Measurements from ENCODE around the gene PFN1. TPM values are rescaled to one million over a fixed set of nuclear protein-coding genes. Genes with fewer than 3 reads are reported as not detected.

The PFN1 gene
- total RNA-seq, 1 experiment from 2014 or later = 748 TPM

DNA sequence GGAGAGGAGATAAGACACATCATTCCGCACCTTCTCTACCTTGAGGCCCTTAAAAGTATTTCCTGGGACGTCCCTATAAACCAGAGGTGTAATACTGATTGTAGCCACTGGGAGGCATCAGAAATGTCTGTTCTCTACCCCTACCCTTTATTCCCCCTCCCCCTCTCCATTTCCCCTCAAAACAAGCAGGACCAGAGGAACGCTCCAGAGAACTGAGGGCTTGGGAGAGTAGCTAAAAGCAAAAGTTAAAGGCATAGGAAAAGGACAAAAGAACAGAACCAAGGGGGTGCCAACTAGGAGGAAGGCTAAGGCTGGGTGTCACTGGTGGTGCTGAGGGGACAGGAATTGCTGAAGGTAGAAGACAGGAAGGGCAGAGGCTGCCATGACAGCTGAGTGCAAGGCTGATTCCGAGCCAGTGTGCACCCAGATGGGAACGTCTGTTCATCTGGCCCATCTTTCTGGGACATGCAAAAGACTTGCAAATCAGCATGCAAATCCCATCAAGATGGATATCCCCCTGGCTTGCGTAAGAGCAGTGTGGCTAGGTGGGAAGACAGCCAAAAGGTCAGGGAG, 32.4 kb upstream of the PFN1 start:
- Histone ChIP-seq H3K79me2 (ENCODE audit: low read length) (peaks cover 7% of the 10 kb centered on the region), H3K27me3 (ENCODE audit: low read length) (no peaks in the 10 kb centered on the region), H3K9me3 (ENCODE audit: low read length) (no peaks in the 10 kb centered on the region), H3K9ac (ENCODE audit: low read length) (peak overlapping the region; percentile 52), H4K20me1 (ENCODE audit: insufficient read depth, low read depth, low read length) (no peaks in the 10 kb centered on the region), H3K4me2 (ENCODE audit: low read depth, low read length, poor library complexity, severe bottlenecking) (peak overlapping the region; percentile 58), H3K36me3 (ENCODE audit: insufficient read depth, low read length) (peaks cover 25% of the 10 kb centered on the region; the same call in 1 of the 2 replicates), H3K9me2 (replicated peaks; ENCODE audit: insufficient read depth, low read length) (no peaks in the 10 kb centered on the region), H2AFZ (ENCODE audit: low read length) (no peak overlapping the region), H3K27ac (ENCODE audit: low read length) (peak overlapping the region; percentile 84), H3K4me1 (ENCODE audit: low read length) (peaks cover 40% of the 10 kb centered on the region), H3K4me3 (ENCODE audit: low read length) (peak overlapping the region; percentile 38; the same call in 1 of the 2 replicates)
- peak; percentile 89 for DNase-seq

GRCh38 chr17:4978726-4979125, 30.4 kb upstream of the PFN1 start:
- no peak for DNase-seq
- Histone ChIP-seq H2AFZ (ENCODE audit: low read length) (no peak overlapping the region), H3K27ac (ENCODE audit: low read length) (peak overlapping the region; percentile 62; the same call in 1 of the 2 replicates), H3K9me3 (ENCODE audit: low read length) (no peaks in the 10 kb centered on the region), H4K20me1 (ENCODE audit: insufficient read depth, low read depth, low read length) (no peaks in the 10 kb centered on the region), H3K4me2 (ENCODE audit: low read depth, low read length, poor library complexity, severe bottlenecking) (no peak overlapping the region), H3K79me2 (ENCODE audit: low read length) (0 out of 2 replicates have a peak, but pooled peaks cover 4% of the 10 kb centered on the region), H3K36me3 (ENCODE audit: insufficient read depth, low read length) (peaks cover 25% of the 10 kb centered on the region; the same call in 1 of the 2 replicates), H3K27me3 (ENCODE audit: low read length) (no peaks in the 10 kb centered on the region), H3K9ac (ENCODE audit: low read length) (no peak overlapping the region), H3K9me2 (replicated peaks; ENCODE audit: insufficient read depth, low read length) (no peaks in the 10 kb centered on the region), H3K4me3 (ENCODE audit: low read length) (no peak overlapping the region), H3K4me1 (ENCODE audit: low read length) (peaks cover 37% of the 10 kb centered on the region)

DNA sequence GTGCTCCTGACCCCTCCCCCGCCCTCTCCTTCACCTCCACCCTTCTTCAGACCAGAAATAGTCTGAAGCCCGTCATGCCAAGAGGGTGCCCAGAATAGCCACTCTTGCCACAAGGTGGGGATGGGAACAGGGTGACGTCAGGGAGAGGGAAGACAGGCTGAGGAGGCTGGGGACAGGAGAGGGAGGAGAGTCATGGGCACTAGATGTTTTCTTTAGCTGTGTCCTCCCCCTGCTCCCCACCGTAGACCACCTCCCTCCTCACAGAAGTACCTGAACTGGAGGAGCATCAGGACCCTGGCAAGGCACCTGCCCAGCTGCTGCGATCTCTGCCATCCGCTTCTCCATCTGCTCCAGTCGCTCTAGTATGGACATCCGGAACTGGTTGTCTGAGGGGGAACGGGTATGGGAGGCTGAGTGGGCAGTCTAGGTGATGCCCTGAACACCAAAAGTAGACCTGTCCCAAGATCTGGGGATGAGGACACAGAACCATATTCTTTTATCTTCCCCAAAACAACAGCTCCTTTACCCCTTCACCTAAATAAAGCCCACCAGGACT, 25.9 kb upstream of the PFN1 start:
- no peak overlapping the region for H3K27ac ChIP-seq (ENCODE audit: low read length)
- no peak overlapping the region for H3K9ac ChIP-seq (ENCODE audit: low read length)
- no peak overlapping the region for H2AFZ ChIP-seq (ENCODE audit: low read length)
- no peak for DNase-seq
- no peaks in the 10 kb centered on the region for H3K79me2 ChIP-seq (ENCODE audit: low read length)
- no peaks in the 10 kb centered on the region for H3K9me2 ChIP-seq (replicated peaks; ENCODE audit: insufficient read depth, low read length)
- H3K36me3 ChIP-seq (ENCODE audit: insufficient read depth, low read length) = peaks cover 22% of the 10 kb centered on the region; the same call in 1 of the 2 replicates
- H3K9me3 ChIP-seq (ENCODE audit: low read length) = no peaks in the 10 kb centered on the region
- no peaks in the 10 kb centered on the region for H4K20me1 ChIP-seq (ENCODE audit: insufficient read depth, low read depth, low read length)
- H3K4me3 ChIP-seq (ENCODE audit: low read length) = no peak overlapping the region
- no peaks in the 10 kb centered on the region for H3K27me3 ChIP-seq (ENCODE audit: low read length)
- no peak overlapping the region for H3K4me2 ChIP-seq (ENCODE audit: low read depth, low read length, poor library complexity, severe bottlenecking)
- H3K4me1 ChIP-seq (ENCODE audit: low read length) = peaks cover 3% of the 10 kb centered on the region

- H3K27ac ChIP-seq (ENCODE audit: low read length) = no peak overlapping the region
- H4K20me1 ChIP-seq (ENCODE audit: insufficient read depth, low read depth, low read length) = no peaks in the 10 kb centered on the region
- no peak for DNase-seq
- no peak overlapping the region for H3K4me3 ChIP-seq (ENCODE audit: low read length)
- H3K79me2 ChIP-seq (ENCODE audit: low read length) = no peaks in the 10 kb centered on the region; the same call in 1 of the 2 replicates
- peaks cover 20% of the 10 kb centered on the region; the same call in 1 of the 2 replicates for H3K36me3 ChIP-seq (ENCODE audit: insufficient read depth, low read length)
- no peak overlapping the region for H3K9ac ChIP-seq (ENCODE audit: low read length)
- no peaks in the 10 kb centered on the region for H3K9me3 ChIP-seq (ENCODE audit: low read length)
- no peak overlapping the region for H3K4me2 ChIP-seq (ENCODE audit: low read depth, low read length, poor library complexity, severe bottlenecking)
- peaks cover 6% of the 10 kb centered on the region for H3K4me1 ChIP-seq (ENCODE audit: low read length)
- no peaks in the 10 kb centered on the region for H3K27me3 ChIP-seq (ENCODE audit: low read length)
- no peaks in the 10 kb centered on the region for H3K9me2 ChIP-seq (replicated peaks; ENCODE audit: insufficient read depth, low read length)
- H2AFZ ChIP-seq (ENCODE audit: low read length) = no peak overlapping the region
Measured at GRCh38 chr17:4973256-4974114, 25.2 kb upstream of the PFN1 start.

DNA sequence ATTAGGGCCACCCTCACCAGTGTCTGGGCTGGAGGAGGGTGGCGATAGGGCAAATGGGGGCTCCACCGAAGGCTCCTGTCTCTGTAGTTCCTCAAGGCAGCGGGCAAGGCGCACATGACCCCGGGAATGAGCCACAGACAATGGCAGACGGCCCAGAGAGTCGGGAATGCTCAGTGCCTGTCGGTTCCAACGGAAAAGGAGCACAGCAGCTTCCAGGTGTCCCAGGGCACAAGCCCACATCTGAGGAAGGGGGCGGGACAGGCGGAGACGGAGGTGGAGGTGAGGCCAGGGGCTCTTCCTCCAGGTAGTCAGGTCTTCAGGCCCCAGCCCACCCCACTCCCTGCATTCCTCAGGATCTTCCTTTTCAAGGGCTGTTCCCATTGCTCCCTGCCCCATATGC, 24.4 kb upstream of the PFN1 start:
- Histone ChIP-seq H3K36me3 (ENCODE audit: insufficient read depth, low read length) (peaks cover 13% of the 10 kb centered on the region; the same call in 1 of the 2 replicates), H3K9ac (ENCODE audit: low read length) (no peak overlapping the region), H3K27ac (ENCODE audit: low read length) (no peak overlapping the region), H3K9me2 (replicated peaks; ENCODE audit: insufficient read depth, low read length) (no peaks in the 10 kb centered on the region), H3K9me3 (ENCODE audit: low read length) (no peaks in the 10 kb centered on the region), H3K4me2 (ENCODE audit: low read depth, low read length, poor library complexity, severe bottlenecking) (no peak overlapping the region), H3K4me1 (ENCODE audit: low read length) (peaks cover 12% of the 10 kb centered on the region), H2AFZ (ENCODE audit: low read length) (no peak overlapping the region), H3K4me3 (ENCODE audit: low read length) (no peak overlapping the region), H4K20me1 (ENCODE audit: insufficient read depth, low read depth, low read length) (no peaks in the 10 kb centered on the region), H3K79me2 (ENCODE audit: low read length) (no peaks in the 10 kb centered on the region; the same call in 1 of the 2 replicates), H3K27me3 (ENCODE audit: low read length) (no peaks in the 10 kb centered on the region)
- DNase-seq = no peak

DNA sequence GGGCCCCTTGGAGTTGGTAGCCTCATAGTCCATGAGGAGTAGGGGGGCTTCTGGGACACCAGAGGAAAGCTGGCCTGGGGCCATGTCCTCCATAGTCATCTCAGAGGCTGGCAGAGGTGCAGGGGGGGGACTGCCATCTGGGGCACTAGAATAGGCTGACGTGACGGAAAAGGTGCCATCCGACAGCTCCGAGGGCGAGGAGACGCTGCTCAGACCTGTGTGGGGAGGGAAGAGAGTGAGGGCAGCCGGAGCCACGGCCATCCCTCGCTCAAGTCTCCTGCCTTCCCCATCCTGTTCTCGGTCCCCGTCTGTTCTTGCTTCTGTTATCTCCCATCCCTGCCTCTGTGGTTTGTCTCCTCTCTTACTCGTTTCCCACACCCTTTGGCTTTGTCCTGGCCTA, 24.0 kb upstream of the PFN1 start:
- no peaks in the 10 kb centered on the region for H3K9me2 ChIP-seq (replicated peaks; ENCODE audit: insufficient read depth, low read length)

GRCh38 chr17:4971826-4972225, 23.5 kb upstream of the PFN1 start:
- no peak overlapping the region for H3K9ac ChIP-seq (ENCODE audit: low read length)
- DNase-seq = no peak

More for the DNA sequence above, 24.0 kb upstream of the PFN1 start:
- Histone ChIP-seq H3K9ac (ENCODE audit: low read length) (no peak overlapping the region), H3K36me3 (ENCODE audit: insufficient read depth, low read length) (peaks cover 9% of the 10 kb centered on the region; the same call in 1 of the 2 replicates), H4K20me1 (ENCODE audit: insufficient read depth, low read depth, low read length) (no peaks in the 10 kb centered on the region), H3K4me3 (ENCODE audit: low read length) (no peak overlapping the region), H3K4me1 (ENCODE audit: low read length) (peaks cover 12% of the 10 kb centered on the region), H3K79me2 (ENCODE audit: low read length) (no peaks in the 10 kb centered on the region; the same call in 1 of the 2 replicates), H2AFZ (ENCODE audit: low read length) (no peak overlapping the region), H3K9me3 (ENCODE audit: low read length) (no peaks in the 10 kb centered on the region), H3K4me2 (ENCODE audit: low read depth, low read length, poor library complexity, severe bottlenecking) (no peak overlapping the region), H3K27me3 (ENCODE audit: low read length) (no peaks in the 10 kb centered on the region), H3K27ac (ENCODE audit: low read length) (no peak overlapping the region)
- no peak for DNase-seq

GRCh38 chr17:4970273-4970672, 21.9 kb upstream of the PFN1 start:
- H3K4me1 ChIP-seq (ENCODE audit: low read length) = peaks cover 24% of the 10 kb centered on the region
- no peak overlapping the region for H3K27ac ChIP-seq (ENCODE audit: low read length)
- H3K36me3 ChIP-seq (ENCODE audit: insufficient read depth, low read length) = peaks cover 5% of the 10 kb centered on the region; the same call in 1 of the 2 replicates
- H3K9me3 ChIP-seq (ENCODE audit: low read length) = no peaks in the 10 kb centered on the region
- H3K4me3 ChIP-seq (ENCODE audit: low read length) = no peak overlapping the region
- H3K27me3 ChIP-seq (ENCODE audit: low read length) = no peaks in the 10 kb centered on the region
- no peak for DNase-seq
- no peak overlapping the region for H3K4me2 ChIP-seq (ENCODE audit: low read depth, low read length, poor library complexity, severe bottlenecking)
- no peak overlapping the region for H3K9ac ChIP-seq (ENCODE audit: low read length)
- no peak overlapping the region for H2AFZ ChIP-seq (ENCODE audit: low read length)
- H4K20me1 ChIP-seq (ENCODE audit: insufficient read depth, low read depth, low read length) = no peaks in the 10 kb centered on the region
- no peaks in the 10 kb centered on the region for H3K9me2 ChIP-seq (replicated peaks; ENCODE audit: insufficient read depth, low read length)
- H3K79me2 ChIP-seq (ENCODE audit: low read length) = peaks cover 13% of the 10 kb centered on the region

More at GRCh38 chr17:4971826-4972225, 23.5 kb upstream of the PFN1 start:
- no peaks in the 10 kb centered on the region for H3K27me3 ChIP-seq (ENCODE audit: low read length)
- peaks cover 14% of the 10 kb centered on the region for H3K4me1 ChIP-seq (ENCODE audit: low read length)
- H3K27ac ChIP-seq (ENCODE audit: low read length) = no peak overlapping the region
- 0 out of 2 replicates have a peak, but pooled peaks cover 5% of the 10 kb centered on the region for H3K36me3 ChIP-seq (ENCODE audit: insufficient read depth, low read length)
- H3K9me3 ChIP-seq (ENCODE audit: low read length) = no peaks in the 10 kb centered on the region
- no peaks in the 10 kb centered on the region for H3K9me2 ChIP-seq (replicated peaks; ENCODE audit: insufficient read depth, low read length)
- H3K4me2 ChIP-seq (ENCODE audit: low read depth, low read length, poor library complexity, severe bottlenecking) = no peak overlapping the region
- no peaks in the 10 kb centered on the region for H4K20me1 ChIP-seq (ENCODE audit: insufficient read depth, low read depth, low read length)
- H3K79me2 ChIP-seq (ENCODE audit: low read length) = peaks cover under 1% of the 10 kb centered on the region; the same call in 1 of the 2 replicates
- no peak overlapping the region for H3K4me3 ChIP-seq (ENCODE audit: low read length)
- H2AFZ ChIP-seq (ENCODE audit: low read length) = no peak overlapping the region

Data from Karpas-422 (cell line).